Natural killer cell (primary cell): ENCODE data around the gene RIC3. TPM values are rescaled to one million over a fixed set of nuclear protein-coding genes. Genes with fewer than 3 reads are reported as not detected.

Source experiments
- ATAC-seq, 3 donors: fragments of 150-1000 bp in 2 of 3; fragments of 200-7000 bp in 1 of 3; cut with Tn5 transposase; 1 replicate in 1 of 3; 2 replicates in 2 of 3; pipeline ENCODE4 v1.10.0; 2021; ENCODE audit warnings: mild to moderate bottlenecking in 2 of 3, moderate library complexity in 2 of 3
- DNase-seq, 2 donors: peaks; one replicate each; pipeline versions ENCODE4 v3.0.0 to v3.0.0-alpha.2; 2013 to 2021; ENCODE audit warnings: mixed read lengths in 1 of 2
- H3K27ac ChIP-seq: one replicate; pipeline ENCODE4 v1.5.1; 2013; ENCODE audit warnings: mild to moderate bottlenecking, low read length
- H3K27me3 ChIP-seq: one replicate; pipeline ENCODE4 v1.6.1; 2013; ENCODE audit warnings: low read length; ENCODE audit not compliant: control insufficient read depth, insufficient read depth
- H3K36me3 ChIP-seq: one replicate; pipeline ENCODE4 v1.6.1; 2013; ENCODE audit warnings: low read length; ENCODE audit not compliant: control insufficient read depth, insufficient read depth
- H3K4me1 ChIP-seq: one replicate; pipeline ENCODE4 v1.6.1; 2013; ENCODE audit warnings: low read length; ENCODE audit not compliant: control insufficient read depth, insufficient read depth
- H3K4me3 ChIP-seq: one replicate; pipeline ENCODE4 v1.5.1; 2013; ENCODE audit warnings: low read length
- H3K9me3 ChIP-seq: one replicate; pipeline ENCODE4 v1.6.1; 2013; ENCODE audit warnings: low read length; ENCODE audit not compliant: control insufficient read depth, insufficient read depth
- H3K27ac Mint-ChIP-seq, 2 donors: one replicate each; pipeline ENCODE4 v1.8.0; 2022; ENCODE audit warnings: mild to moderate bottlenecking in 2 of 2, mixed read lengths in 2 of 2, moderate library complexity in 1 of 2
- H3K27me3 Mint-ChIP-seq, 2 donors: one replicate each; pipeline ENCODE4 v1.8.0; 2022; ENCODE audit warnings: low read depth in 2 of 2, mixed read lengths in 2 of 2
- H3K36me3 Mint-ChIP-seq: one replicate; pipeline ENCODE4 v1.8.0; 2022; ENCODE audit warnings: mixed read lengths
- H3K4me1 Mint-ChIP-seq, 2 donors: one replicate each; pipeline ENCODE4 v1.8.0; 2022; ENCODE audit warnings: mixed read lengths in 2 of 2
- H3K4me3 Mint-ChIP-seq: one replicate; pipeline ENCODE4 v1.8.0; 2022; ENCODE audit warnings: mild to moderate bottlenecking, moderate library complexity, mixed read lengths
- H3K9me3 Mint-ChIP-seq, 2 donors: one replicate each; pipeline ENCODE4 v1.8.0; 2022; ENCODE audit warnings: mixed read lengths in 2 of 2
- CTCF ChIP-seq: fragments of 200-600 bp; IDR thresholded peaks from one replicate; pipeline ENCODE4 v1.8.0; 2022; ENCODE audit warnings: antibody characterized with exemption
- WGBS: methylation state at CpG from one replicate; pipeline ENCODE4 v1.1.7; 2013; ENCODE audit warnings: missing lambda C conversion rate; ENCODE audit not compliant: insufficient coverage; 5-methylcytosine and 5-hydroxymethylcytosine counted together
- intact Hi-C: fragments of 100-400 bp; cut with micrococcal nuclease; formaldehyde crosslinking; loops from one replicate; pipeline ENCODE4 v1.14.2; 2022
- total RNA-seq, 4 donors: library from RNA; stranded (reverse); fragments of 120-200 nt in 1 of 4; gene quantifications; one replicate each; pipeline versions ENCODE4 v1.2.3 to v1.2.4, GENCODE V29; 2013 to 2022

Gene RIC3
- total RNA-seq, 3 donors from 2014 or later (not counting 1 experiment from before 2014, with no cell fraction given), result 3.5 to 4.7 (median 3.6) TPM

- Mint-ChIP-seq H3K27me3 (peaks cover 2 to 7% of the 10 kb centered on the region in 2 donors), H3K36me3 (no peaks in the 10 kb centered on the region), H3K9me3 (no peaks in the 10 kb centered on the region), H3K4me3 (no peak overlapping the region), H3K4me1 (no peaks in the 10 kb centered on the region), H3K27ac (no peak overlapping the region)
- DNase-seq (no peak), ATAC-seq (no peak)
- Histone ChIP-seq H3K36me3 (no peaks in the 10 kb centered on the region), H3K9me3 (no peaks in the 10 kb centered on the region), H3K4me1 (no peaks in the 10 kb centered on the region), H3K4me3 (no peak overlapping the region), H3K27ac (no peak overlapping the region), H3K27me3 (no peaks in the 10 kb centered on the region)
- no CpG with 5 or more reads among the region's 1 CpG for WGBS
- intact Hi-C loops, result no loop called here
- no peak for TF ChIP-seq CTCF
Measured at GRCh38 chr11:8122173-8122764, 46.6 kb downstream of the RIC3 start.

DNA sequence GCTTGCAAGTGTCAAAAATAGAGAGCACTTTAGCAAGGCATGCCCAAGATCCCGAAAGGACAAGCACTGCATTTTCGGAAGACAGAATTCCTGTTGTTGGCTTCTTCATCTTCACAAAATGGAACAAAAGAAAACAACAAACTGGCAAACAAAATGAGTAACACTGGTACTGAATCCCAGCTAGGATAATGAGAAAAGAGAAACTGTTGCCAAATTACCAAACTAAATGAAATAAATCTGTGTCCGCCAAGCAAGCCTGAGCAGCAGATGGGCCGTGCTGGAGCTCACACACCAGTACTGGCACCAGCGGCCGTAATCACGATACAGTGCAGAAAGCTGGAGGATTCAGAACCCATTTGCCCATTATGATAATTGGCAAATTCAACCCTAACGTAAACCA lies 57.2 kb downstream of the RIC3 start:
- H3K27ac ChIP-seq, result no peak overlapping the region
- peaks cover 11% of the 10 kb centered on the region for H3K9me3 ChIP-seq
- no peaks in the 10 kb centered on the region for H3K36me3 Mint-ChIP-seq
- H3K9me3 Mint-ChIP-seq, result peaks cover 2 to 8% of the 10 kb centered on the region in 2 donors
- intact Hi-C loops, result no loop called here
- no peak for TF ChIP-seq CTCF
- DNase-seq (no peak), ATAC-seq (no peak)
- no peaks in the 10 kb centered on the region for H3K27me3 ChIP-seq
- H3K27ac Mint-ChIP-seq, result no peak overlapping the region
- H3K4me1 Mint-ChIP-seq, result no peaks in the 10 kb centered on the region
- H3K4me3 ChIP-seq, result no peak overlapping the region
- H3K36me3 ChIP-seq, result no peaks in the 10 kb centered on the region
- 88% methylated on average over 7 of the region's 8 CpGs for WGBS
- no peak overlapping the region for H3K4me3 Mint-ChIP-seq
- no peaks in the 10 kb centered on the region for H3K4me1 ChIP-seq
- no peaks in the 10 kb centered on the region for H3K27me3 Mint-ChIP-seq

- Mint-ChIP-seq H3K27me3 (no peaks in the 10 kb centered on the region), H3K36me3 (no peaks in the 10 kb centered on the region), H3K9me3 (peaks cover 2 to 8% of the 10 kb centered on the region in 2 donors), H3K4me3 (no peak overlapping the region), H3K4me1 (no peaks in the 10 kb centered on the region), H3K27ac (no peak overlapping the region)
- no peak overlapping the region for H3K4me3 ChIP-seq
- no peak for TF ChIP-seq CTCF
- intact Hi-C loops, result no loop called here
- no peak for DNase-seq
- no peaks in the 10 kb centered on the region for H3K4me1 ChIP-seq
- H3K9me3 ChIP-seq, result peaks cover 11% of the 10 kb centered on the region
- no peak overlapping the region for H3K27ac ChIP-seq
- no peak for ATAC-seq
- H3K36me3 ChIP-seq, result no peaks in the 10 kb centered on the region
- 92% methylated on average over 4 of the region's 4 CpGs for WGBS
- no peaks in the 10 kb centered on the region for H3K27me3 ChIP-seq
Measured at GRCh38 chr11:8110396-8110795, 58.4 kb downstream of the RIC3 start.

DNA sequence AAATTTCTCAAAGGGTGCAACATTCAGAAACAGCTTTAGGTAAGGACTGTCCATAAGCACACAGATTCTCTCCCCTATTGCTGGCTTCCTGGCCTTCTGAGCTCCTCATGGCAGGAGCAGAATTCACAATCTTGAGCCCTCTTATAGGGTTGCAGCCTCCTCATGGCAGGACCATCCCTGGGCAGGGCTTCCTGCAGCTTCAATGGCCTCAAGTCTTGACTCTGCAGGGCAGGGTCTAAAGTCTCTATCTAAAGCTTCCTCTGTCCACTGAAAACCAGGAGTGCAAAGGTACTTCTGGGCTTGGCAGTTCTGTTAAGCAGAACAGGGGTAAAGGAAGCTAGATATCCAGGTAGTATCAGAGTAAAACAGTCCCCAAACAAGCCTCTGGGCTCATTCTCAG lies 59.1 kb downstream of the RIC3 start:
- ATAC-seq, result no peak
- DNase-seq, result no peak
- Histone ChIP-seq H3K4me3 (no peak overlapping the region), H3K27me3 (no peaks in the 10 kb centered on the region), H3K36me3 (no peaks in the 10 kb centered on the region), H3K27ac (no peak overlapping the region), H3K9me3 (peaks cover 11% of the 10 kb centered on the region), H3K4me1 (no peaks in the 10 kb centered on the region)
- H3K9me3 Mint-ChIP-seq, result peaks cover under 1 to 3% of the 10 kb centered on the region in 2 donors
- H3K4me1 Mint-ChIP-seq, result no peaks in the 10 kb centered on the region
- TF ChIP-seq CTCF, result no peak
- no peak overlapping the region for H3K4me3 Mint-ChIP-seq
- intact Hi-C loops, result no loop called here
- H3K27me3 Mint-ChIP-seq, result no peaks in the 10 kb centered on the region
- no peak overlapping the region for H3K27ac Mint-ChIP-seq
- H3K36me3 Mint-ChIP-seq, result no peaks in the 10 kb centered on the region
